Measurements from ENCODE around the gene QRFP. TPM values are rescaled to one million over a fixed set of nuclear protein-coding genes. Genes with fewer than 3 reads are reported as not detected.

QRFP gene
- total RNA-seq, 1 experiment from 2014 or later: not detected

GRCh38 chr9:130860458-130861316 lies 35.9 kb downstream of the QRFP start:
- H4K5ac ChIP-seq (ENCODE audit: insufficient read length, low read depth, low read length): no peak overlapping the region
- H4K8ac ChIP-seq (replicated peaks; ENCODE audit: insufficient read length, low read depth, low read length): no peak overlapping the region
- H2BK15ac ChIP-seq (ENCODE audit: low read depth, low read length): no peak overlapping the region
- no CpG with 5 or more reads among the region's 28 CpGs for WGBS (ENCODE audit: extremely low coverage, insufficient read length, low lambda C conversion rate)
- no peaks in the 10 kb centered on the region for H3K9me3 ChIP-seq (ENCODE audit: control insufficient read depth, low read depth, low read length)
- no peak overlapping the region for H3K4me2 ChIP-seq (ENCODE audit: insufficient read depth, insufficient read length, low read length)
- peak overlapping the region; percentile 61 to 94 (median 71); a peak in 6 of 7 replicates for H3K27ac Mint-ChIP-seq
- no peak overlapping the region for H2BK5ac ChIP-seq (ENCODE audit: insufficient read length, low read length)
- no peak overlapping the region for H2AFZ ChIP-seq (ENCODE audit: low read length)
- H3K4me3 Mint-ChIP-seq: no peak overlapping the region; a peak in 1 of 5 replicates
- no peak overlapping the region for H3K9ac ChIP-seq (ENCODE audit: extremely low read depth, insufficient read length, low read length)
- H3K4me1 ChIP-seq (ENCODE audit: insufficient read depth, low read length): 0 out of 2 replicates have a peak, but pooled peaks cover 2% of the 10 kb centered on the region
- no peak overlapping the region for H3K27ac ChIP-seq (ENCODE audit: insufficient read length, low read depth, low read length)
- no peaks in the 10 kb centered on the region for H3K23me2 ChIP-seq (ENCODE audit: insufficient read length, low read depth, low read length, poor library complexity, severe bottlenecking)
- no peak overlapping the region for H2BK12ac ChIP-seq (ENCODE audit: insufficient read length, low read depth, low read length)
- no peaks in the 10 kb centered on the region for H3K27me3 Mint-ChIP-seq (ENCODE audit: low read depth)
- peaks cover 8 to 23% of the 10 kb centered on the region in 2 experiments; a peak in 3 of 4 replicates for H3K4me1 Mint-ChIP-seq
- peaks cover 12 to 48% (median 42%) of the 10 kb centered on the region in 3 experiments; a peak in 6 of 7 replicates for H3K36me3 Mint-ChIP-seq (ENCODE audit: insufficient read depth in 1 of 3, low read depth in 3 of 3)
- H4K20me1 ChIP-seq (ENCODE audit: control insufficient read depth, insufficient read depth, insufficient read length): no peaks in the 10 kb centered on the region
- no peak for TF ChIP-seq CTCF (conservative IDR thresholded peaks at IDR 0.05)
- no peak overlapping the region for H2BK20ac ChIP-seq (ENCODE audit: low read depth, low read length, poor library complexity, severe bottlenecking)
- peak overlapping the region; percentile 37 for H3K18ac ChIP-seq (ENCODE audit: insufficient read length, low read depth, low read length)
- H3K56ac ChIP-seq (ENCODE audit: insufficient read length, low read depth, low read length): no peak overlapping the region
- H2BK120ac ChIP-seq (ENCODE audit: low read depth, low read length, poor library complexity, severe bottlenecking): no peak overlapping the region
- no peaks in the 10 kb centered on the region for H3K27me3 ChIP-seq (ENCODE audit: insufficient read depth, low read length)
- DNase-seq: no peak
- H2AK5ac ChIP-seq (ENCODE audit: insufficient read length, low read length): no peak overlapping the region
- H3K14ac ChIP-seq (ENCODE audit: insufficient read depth, low read length): no peak overlapping the region
- H3T11ph ChIP-seq (ENCODE audit: low read length): no peak overlapping the region
- H3K23ac ChIP-seq (ENCODE audit: insufficient read length, low read depth, low read length): no peak overlapping the region
- no peaks in the 10 kb centered on the region for H3K79me1 ChIP-seq (ENCODE audit: insufficient read depth, low read depth, low read length, poor library complexity, severe bottlenecking)
- H3K9me3 Mint-ChIP-seq: no peaks in the 10 kb centered on the region
- no peak overlapping the region for H3K4ac ChIP-seq (ENCODE audit: low read depth, low read length)
- peaks cover 2% of the 10 kb centered on the region for H3K79me2 ChIP-seq (ENCODE audit: insufficient read depth, low read length)
- no peak overlapping the region for H4K91ac ChIP-seq (ENCODE audit: insufficient read length, low read depth, low read length)
